ENCODE measurements around the gene OR11G2.
"Not testable (repeated sequence)": the region's sequence is repeated elsewhere in the genome, so short reads cannot be mapped to it uniquely, and the experiment has no call there.

Gene OR11G2

DNA sequence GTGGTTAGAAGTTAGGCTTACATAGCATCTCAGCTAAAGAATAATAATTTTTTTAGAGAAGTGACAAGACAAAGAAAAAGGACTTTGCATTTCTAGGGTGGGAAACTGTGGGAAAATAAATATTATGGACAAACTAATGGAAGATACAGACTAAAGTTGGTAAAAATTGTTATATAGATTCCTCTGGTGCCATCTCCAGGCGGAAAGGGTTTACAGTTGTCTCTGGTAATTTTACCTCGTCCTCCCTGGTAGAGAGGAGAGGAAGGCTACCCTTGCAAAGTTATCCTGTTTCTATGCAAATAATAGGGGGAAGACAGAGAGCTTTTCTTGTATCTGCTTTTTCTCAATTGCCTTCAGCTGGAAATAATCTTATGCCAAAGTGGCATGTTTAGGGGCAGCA, 5.2 kb downstream of the OR11G2 start:
- in situ Hi-C loops (cut with MboI; ENCODE audit: low pct_unique_long_range_greater_than_20kb, low sequenced_read_pairs, unreplicated experiment), result no loop called here
- no peak for DNase-seq (ENCODE audit: low spot score)
- TF ChIP-seq, protein P1, sequence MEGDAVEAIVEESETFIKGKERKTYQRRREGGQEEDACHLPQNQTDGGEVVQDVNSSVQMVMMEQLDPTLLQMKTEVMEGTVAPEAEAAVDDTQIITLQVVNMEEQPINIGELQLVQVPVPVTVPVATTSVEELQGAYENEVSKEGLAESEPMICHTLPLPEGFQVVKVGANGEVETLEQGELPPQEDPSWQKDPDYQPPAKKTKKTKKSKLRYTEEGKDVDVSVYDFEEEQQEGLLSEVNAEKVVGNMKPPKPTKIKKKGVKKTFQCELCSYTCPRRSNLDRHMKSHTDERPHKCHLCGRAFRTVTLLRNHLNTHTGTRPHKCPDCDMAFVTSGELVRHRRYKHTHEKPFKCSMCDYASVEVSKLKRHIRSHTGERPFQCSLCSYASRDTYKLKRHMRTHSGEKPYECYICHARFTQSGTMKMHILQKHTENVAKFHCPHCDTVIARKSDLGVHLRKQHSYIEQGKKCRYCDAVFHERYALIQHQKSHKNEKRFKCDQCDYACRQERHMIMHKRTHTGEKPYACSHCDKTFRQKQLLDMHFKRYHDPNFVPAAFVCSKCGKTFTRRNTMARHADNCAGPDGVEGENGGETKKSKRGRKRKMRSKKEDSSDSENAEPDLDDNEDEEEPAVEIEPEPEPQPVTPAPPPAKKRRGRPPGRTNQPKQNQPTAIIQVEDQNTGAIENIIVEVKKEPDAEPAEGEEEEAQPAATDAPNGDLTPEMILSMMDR (IDR thresholded peaks at IDR 0.05; ENCODE audit: extremely low read depth, insufficient read depth, missing control alignments), result no peak

DNA sequence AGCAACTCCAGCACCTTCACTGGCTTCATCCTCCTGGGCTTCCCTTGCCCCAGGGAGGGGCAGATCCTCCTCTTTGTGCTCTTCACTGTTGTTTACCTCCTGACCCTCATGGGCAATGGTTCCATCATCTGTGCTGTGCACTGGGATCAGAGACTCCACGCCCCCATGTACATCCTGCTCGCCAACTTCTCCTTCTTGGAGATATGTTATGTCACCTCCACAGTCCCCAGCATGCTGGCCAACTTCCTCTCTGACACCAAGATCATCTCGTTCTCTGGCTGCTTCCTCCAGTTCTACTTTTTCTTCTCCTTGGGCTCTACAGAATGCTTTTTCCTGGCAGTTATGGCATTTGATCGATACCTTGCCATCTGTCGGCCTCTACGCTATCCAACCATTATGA, 6.8 kb downstream of the OR11G2 start:
- no peak for DNase-seq (ENCODE audit: low spot score)

DNA sequence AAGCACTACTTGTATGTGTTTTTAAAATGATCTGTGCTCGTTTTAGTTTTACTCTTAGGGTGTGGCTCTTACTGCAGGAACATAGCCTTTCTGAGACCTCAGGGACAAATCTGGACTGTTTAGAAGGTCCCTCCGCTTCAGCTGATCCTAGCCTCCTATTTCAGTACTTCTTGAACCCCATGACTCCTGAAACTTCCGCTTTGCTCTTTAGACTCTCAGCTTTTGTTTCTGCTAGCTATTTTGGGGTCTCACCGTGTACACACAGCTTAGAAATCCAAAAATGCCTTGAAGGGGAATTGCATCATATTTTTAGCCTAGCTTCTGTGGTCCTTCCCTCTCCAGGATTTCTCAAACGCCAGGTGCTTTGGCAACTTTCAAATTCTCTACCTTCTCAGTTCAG, 8.3 kb downstream of the OR11G2 start:
- TF ChIP-seq, protein P1 (IDR thresholded peaks at IDR 0.05; ENCODE audit: extremely low read depth, insufficient read depth, missing control alignments), result no peak
- in situ Hi-C loops (cut with MboI; ENCODE audit: low pct_unique_long_range_greater_than_20kb, low sequenced_read_pairs, unreplicated experiment), result no loop called here
- no peak for DNase-seq (ENCODE audit: low spot score)

More for the DNA sequence above, 6.8 kb downstream of the OR11G2 start:
- TF ChIP-seq, protein P1 (IDR thresholded peaks at IDR 0.05; ENCODE audit: extremely low read depth, insufficient read depth, missing control alignments), result no peak
- in situ Hi-C loops (cut with MboI; ENCODE audit: low pct_unique_long_range_greater_than_20kb, low sequenced_read_pairs, unreplicated experiment), result no loop called here

DNA sequence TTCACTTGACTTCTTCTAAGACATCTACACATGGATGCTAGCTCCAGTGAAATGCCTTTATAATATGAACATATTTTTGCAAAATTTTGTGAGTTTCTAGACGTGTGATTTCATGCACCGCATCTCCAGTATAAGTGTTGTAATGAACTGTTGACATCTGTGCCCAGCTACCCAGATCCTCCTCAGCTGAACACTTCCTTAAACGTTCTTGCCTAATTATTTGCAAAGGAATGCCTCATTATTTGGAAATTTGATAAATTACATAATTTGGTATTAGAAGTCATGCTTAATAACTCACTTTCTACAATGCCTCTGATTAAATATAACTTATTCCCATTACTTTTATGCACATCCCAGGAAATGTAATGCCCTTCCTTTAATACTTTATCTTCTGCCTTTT, 14.0 kb downstream of the OR11G2 start:
- DNase-seq (ENCODE audit: low spot score), result no peak
- TF ChIP-seq, protein P1 (IDR thresholded peaks at IDR 0.05; ENCODE audit: extremely low read depth, insufficient read depth, missing control alignments), result no peak
- in situ Hi-C loops (cut with MboI; ENCODE audit: low pct_unique_long_range_greater_than_20kb, low sequenced_read_pairs, unreplicated experiment), result no loop called here

DNA sequence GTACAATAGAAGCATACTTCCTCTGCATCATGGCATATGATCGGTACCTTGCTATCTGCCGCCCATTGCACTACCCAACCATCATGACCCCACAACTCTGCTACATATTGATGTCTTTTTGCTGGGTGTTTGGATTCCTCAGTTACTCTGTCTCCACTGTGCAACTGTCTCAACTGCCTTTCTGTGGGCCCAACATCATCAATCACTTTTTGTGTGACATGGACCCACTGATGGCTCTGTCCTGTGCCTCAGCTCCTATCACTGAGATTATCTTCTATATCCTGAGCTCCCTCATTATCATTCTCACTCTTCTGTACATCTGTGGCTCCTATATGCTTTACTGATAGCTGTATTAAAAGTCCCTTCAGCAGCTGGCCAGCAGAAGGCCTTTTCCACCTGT, 18.9 kb downstream of the OR11G2 start:
- in situ Hi-C loops (cut with MboI; ENCODE audit: low pct_unique_long_range_greater_than_20kb, low sequenced_read_pairs, unreplicated experiment), result no loop called here
- TF ChIP-seq, protein P1 (IDR thresholded peaks at IDR 0.05; ENCODE audit: extremely low read depth, insufficient read depth, missing control alignments), result no peak
- DNase-seq (ENCODE audit: low spot score), result no peak

DNA sequence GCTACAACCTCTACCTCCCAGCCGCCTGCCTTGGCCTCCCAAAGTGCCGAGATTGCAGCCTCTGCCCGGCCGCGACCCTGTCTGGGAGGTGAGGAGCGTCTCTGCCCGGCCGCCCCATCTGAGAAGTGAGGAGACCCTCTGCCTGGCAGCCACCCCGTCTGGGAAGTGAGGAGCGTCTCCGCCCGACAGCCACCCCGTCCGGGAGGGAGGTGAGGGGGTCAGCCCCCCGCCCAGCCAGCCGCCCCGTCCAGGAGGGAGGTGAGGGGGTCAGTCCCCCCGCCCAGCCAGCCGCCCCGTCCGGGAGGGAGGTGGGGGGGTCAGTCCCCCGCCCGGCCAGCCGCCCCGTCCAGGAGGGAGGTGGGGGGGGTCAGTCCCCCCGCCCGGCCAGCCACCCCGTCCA, 21.7 kb downstream of the OR11G2 start:
- DNase-seq (ENCODE audit: low spot score); in situ Hi-C loops (cut with MboI; ENCODE audit: low pct_unique_long_range_greater_than_20kb, low sequenced_read_pairs, unreplicated experiment): not testable (repeated sequence)

DNA sequence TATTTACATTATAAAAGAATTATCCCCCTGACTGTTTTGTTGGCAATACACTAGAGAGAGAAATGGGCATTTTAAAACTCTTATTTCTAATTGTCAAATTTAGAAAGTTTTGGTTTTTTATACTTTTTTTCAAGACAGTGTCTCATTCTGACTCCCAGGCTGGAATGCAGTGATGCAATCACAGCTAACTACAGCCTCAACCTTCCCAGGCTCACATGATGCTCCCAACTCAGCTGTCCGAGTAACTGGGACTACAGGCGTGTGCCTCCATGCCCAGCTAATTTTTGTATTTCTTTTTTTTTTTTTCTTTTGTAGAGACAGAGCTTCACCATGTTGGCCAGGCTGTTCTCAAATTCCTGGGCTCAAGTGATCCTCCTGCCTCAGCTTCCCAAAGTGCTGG, 24.5 kb downstream of the OR11G2 start:
- TF ChIP-seq, protein P1 (IDR thresholded peaks at IDR 0.05; ENCODE audit: extremely low read depth, insufficient read depth, missing control alignments), result no peak
- DNase-seq (ENCODE audit: low spot score), result no peak
- in situ Hi-C loops (cut with MboI; ENCODE audit: low pct_unique_long_range_greater_than_20kb, low sequenced_read_pairs, unreplicated experiment), result no loop called here

Measured in GM13977 (cell line).